Subcutaneous abdominal adipose tissue (tissue), 5 donors: ENCODE results near the gene PKN2.

Experiments
- H3K27ac ChIP-seq: one replicate; pipeline ENCODE4 v1.7.0; 2013; ENCODE audit warnings: low read depth, mild to moderate bottlenecking, inconsistent platforms, low read length, moderate library complexity
- H3K27me3 ChIP-seq, 5 donors: one replicate each; pipeline ENCODE4 v1.7.0; 2013; ENCODE audit warnings: low read length in 5 of 5, inconsistent platforms in 1 of 5; ENCODE audit not compliant: control insufficient read depth in 5 of 5, insufficient read depth in 4 of 5
- H3K36me3 ChIP-seq, 5 donors: one replicate each; pipeline ENCODE4 v1.7.0; 2013; ENCODE audit warnings: low read length in 5 of 5; ENCODE audit not compliant: control insufficient read depth in 5 of 5, insufficient read depth in 5 of 5
- H3K4me1 ChIP-seq, 5 donors: one replicate each; pipeline ENCODE4 v1.7.0; 2013; ENCODE audit warnings: low read length in 5 of 5, mild to moderate bottlenecking in 3 of 5, moderate library complexity in 1 of 5; ENCODE audit not compliant: control insufficient read depth in 5 of 5, insufficient read depth in 5 of 5
- H3K4me3 ChIP-seq, 5 donors: one replicate each; pipeline ENCODE4 v1.7.0; 2013; ENCODE audit warnings: low read length in 5 of 5, low read depth in 1 of 5
- H3K9ac ChIP-seq, 5 donors: one replicate each; pipeline ENCODE4 v1.7.0; 2013; ENCODE audit warnings: low read length in 5 of 5, mild to moderate bottlenecking in 4 of 5, moderate library complexity in 3 of 5
- H3K9me3 ChIP-seq, 5 donors: one replicate each; pipeline ENCODE4 v1.7.0; 2013; ENCODE audit warnings: low read length in 5 of 5; ENCODE audit not compliant: control insufficient read depth in 5 of 5
- donor health status: healthy.
- donor health status: healthy.
- donor health status: healthy.
- donor health status: healthy.
- donor health status: healthy.

The PKN2 gene

GRCh38 chr1:88774151-88774556 lies 90.1 kb downstream of the PKN2 start:
- H3K27ac ChIP-seq: no peak overlapping the region
- H3K36me3 ChIP-seq: peaks cover 30 to 45% (median 35%) of the 10 kb centered on the region in 5 donors
- H3K9ac ChIP-seq: no peak overlapping the region

GRCh38 chr1:88777604-88778149 lies 93.6 kb downstream of the PKN2 start:
- H3K27ac ChIP-seq: no peak overlapping the region
- H3K4me1 ChIP-seq: peaks cover 0 to 27% (median 4%) of the 10 kb centered on the region in 5 donors
- H3K36me3 ChIP-seq: peaks cover 18 to 40% (median 25%) of the 10 kb centered on the region in 5 donors
- H3K9me3 ChIP-seq: no peaks in the 10 kb centered on the region
- no peak overlapping the region for H3K4me3 ChIP-seq
- no peak overlapping the region for H3K9ac ChIP-seq
- H3K27me3 ChIP-seq: no peaks in the 10 kb centered on the region

More at GRCh38 chr1:88774151-88774556, 90.1 kb downstream of the PKN2 start:
- H3K9me3 ChIP-seq: no peaks in the 10 kb centered on the region
- H3K27me3 ChIP-seq: no peaks in the 10 kb centered on the region
- H3K4me1 ChIP-seq: peaks cover 0 to under 1% (median 0%) of the 10 kb centered on the region in 5 donors
- no peak overlapping the region for H3K4me3 ChIP-seq

GRCh38 chr1:88779880-88780279 lies 95.8 kb downstream of the PKN2 start:
- Histone ChIP-seq H3K27me3 (no peaks in the 10 kb centered on the region), H3K4me1 (peaks cover 0 to 40% (median 8%) of the 10 kb centered on the region in 5 donors), H3K4me3 (no peak overlapping the region), H3K9ac (no peak overlapping the region), H3K27ac (peak overlapping the region; percentile 68), H3K36me3 (peaks cover 2 to 25% (median 14%) of the 10 kb centered on the region in 5 donors), H3K9me3 (no peaks in the 10 kb centered on the region)

- no peak overlapping the region for H3K4me3 ChIP-seq
- peak overlapping the region; percentile 68 for H3K27ac ChIP-seq
- no peaks in the 10 kb centered on the region for H3K27me3 ChIP-seq
- peaks cover 0 to 40% (median 8%) of the 10 kb centered on the region in 5 donors for H3K4me1 ChIP-seq
- H3K9ac ChIP-seq: no peak overlapping the region
- no peaks in the 10 kb centered on the region for H3K9me3 ChIP-seq
- H3K36me3 ChIP-seq: peaks cover 6 to 26% (median 14%) of the 10 kb centered on the region in 5 donors
Measured at GRCh38 chr1:88780485-88780884, 96.4 kb downstream of the PKN2 start.

- H3K36me3 ChIP-seq: peaks cover 9 to 29% (median 18%) of the 10 kb centered on the region in 5 donors
- no peaks in the 10 kb centered on the region for H3K27me3 ChIP-seq
- H3K4me1 ChIP-seq: peaks cover 0 to 44% (median 8%) of the 10 kb centered on the region in 5 donors
Measured at GRCh38 chr1:88783145-88783544, 99.1 kb downstream of the PKN2 start.

GRCh38 chr1:88784551-88784950 lies 100.5 kb downstream of the PKN2 start:
- Histone ChIP-seq H3K9me3 (no peaks in the 10 kb centered on the region), H3K4me3 (no peak overlapping the region), H3K36me3 (peaks cover 9 to 30% (median 17%) of the 10 kb centered on the region in 5 donors), H3K27me3 (no peaks in the 10 kb centered on the region), H3K4me1 (peaks cover 0 to 44% (median 8%) of the 10 kb centered on the region in 5 donors), H3K27ac (no peak overlapping the region), H3K9ac (no peak overlapping the region)

More at GRCh38 chr1:88783145-88783544, 99.1 kb downstream of the PKN2 start:
- peak overlapping the region in 2 of 5 donors; percentile 49 to 51 for H3K9ac ChIP-seq
- H3K27ac ChIP-seq: peak overlapping the region; percentile 71
- no peak overlapping the region for H3K4me3 ChIP-seq
- no peaks in the 10 kb centered on the region for H3K9me3 ChIP-seq

GRCh38 chr1:88787023-88787903 lies 103.2 kb downstream of the PKN2 start:
- Histone ChIP-seq H3K4me3 (no peak overlapping the region), H3K9ac (no peak overlapping the region), H3K27me3 (no peaks in the 10 kb centered on the region), H3K27ac (no peak overlapping the region), H3K36me3 (peaks cover 14 to 38% (median 23%) of the 10 kb centered on the region in 5 donors), H3K9me3 (no peaks in the 10 kb centered on the region), H3K4me1 (peaks cover 0 to 29% (median 4%) of the 10 kb centered on the region in 5 donors)

GRCh38 chr1:88791192-88791591 lies 107.1 kb downstream of the PKN2 start:
- Histone ChIP-seq H3K4me1 (peaks cover 0 to 12% (median 0%) of the 10 kb centered on the region in 5 donors), H3K27ac (peak overlapping the region; percentile 51), H3K9me3 (no peaks in the 10 kb centered on the region), H3K36me3 (peaks cover 22 to 49% (median 28%) of the 10 kb centered on the region in 5 donors), H3K4me3 (no peak overlapping the region), H3K9ac (no peak overlapping the region), H3K27me3 (no peaks in the 10 kb centered on the region)

- peaks cover 8 to 29% (median 21%) of the 10 kb centered on the region in 5 donors for H3K36me3 ChIP-seq
- H3K9ac ChIP-seq: no peak overlapping the region
- H3K9me3 ChIP-seq: no peaks in the 10 kb centered on the region
- peaks cover 0 to 5% (median 0%) of the 10 kb centered on the region in 5 donors for H3K4me1 ChIP-seq
- H3K27me3 ChIP-seq: no peaks in the 10 kb centered on the region
- no peak overlapping the region for H3K27ac ChIP-seq
- H3K4me3 ChIP-seq: no peak overlapping the region
Measured at GRCh38 chr1:88799491-88799890, 115.4 kb downstream of the PKN2 start.
